Neuronal stem cell (in vitro differentiated cells): ENCODE data around the gene KDM3B.
A peak's percentile ranks its signal among the peaks of the same experiment; 100 is the strongest.

Source experiments
- DNase-seq: peaks from one replicate; pipeline ENCODE4 v3.0.0-alpha.2; 2013; ENCODE audit warnings: low spot score
- H2AFZ ChIP-seq: one replicate; pipeline ENCODE4 v1.6.1; 2013; ENCODE audit warnings: mild to moderate bottlenecking, low read length, inconsistent platforms
- H2AK5ac ChIP-seq: 2 replicates; pipeline ENCODE4 v1.6.1; 2013; ENCODE audit warnings: low read depth, mild to moderate bottlenecking, inconsistent platforms, low read length, moderate library complexity, mixed read lengths
- H2BK120ac ChIP-seq: 2 replicates; pipeline ENCODE4 v1.6.1; 2013; ENCODE audit warnings: low read depth, mild to moderate bottlenecking, inconsistent platforms, low read length, moderate library complexity, mixed read lengths
- H2BK12ac ChIP-seq: one replicate; pipeline ENCODE4 v1.6.1; 2013; ENCODE audit warnings: low read length, inconsistent platforms
- H2BK15ac ChIP-seq: 2 replicates; pipeline ENCODE4 v1.6.1; 2013; ENCODE audit warnings: mild to moderate bottlenecking, low read length, inconsistent platforms, mixed read lengths
- H2BK5ac ChIP-seq: one replicate; pipeline ENCODE4 v1.6.1; 2013; ENCODE audit warnings: inconsistent platforms, mild to moderate bottlenecking, low read length, moderate library complexity
- H3K14ac ChIP-seq: one replicate; pipeline ENCODE4 v1.6.1; 2013; ENCODE audit warnings: low read length, inconsistent platforms
- H3K18ac ChIP-seq: 2 replicates; pipeline ENCODE4 v1.6.1; 2013; ENCODE audit warnings: low read length, inconsistent platforms
- H3K23ac ChIP-seq: 2 replicates; pipeline ENCODE4 v1.6.1; 2013; ENCODE audit warnings: low read depth, mild to moderate bottlenecking, mixed read lengths, low read length, inconsistent platforms; ENCODE audit not compliant: poor library complexity
- H3K27ac ChIP-seq: replicated peaks from 3 replicates; pipeline ENCODE4 v1.5.1; 2013; ENCODE audit warnings: low read length, inconsistent platforms
- H3K27me3 ChIP-seq, 3 experiments: 2 replicates each; pipeline ENCODE4 v1.6.1; 2013; ENCODE audit warnings: low read length in 3 of 3, mild to moderate bottlenecking in 2 of 3, inconsistent platforms in 1 of 3, low read depth in 1 of 3, mixed read lengths in 1 of 3, moderate library complexity in 1 of 3; ENCODE audit not compliant: control insufficient read depth in 3 of 3, insufficient read depth in 3 of 3
- H3K36me3 ChIP-seq, 2 donors: replicated peaks in 1 of 2; 2 replicates each; pipeline ENCODE4 v1.6.1; 2013; ENCODE audit warnings: low read length in 2 of 2; ENCODE audit not compliant: control insufficient read depth in 2 of 2, insufficient read depth in 2 of 2
- H3K4ac ChIP-seq: 2 replicates; pipeline ENCODE4 v1.6.1; 2013; ENCODE audit warnings: inconsistent platforms, mild to moderate bottlenecking, low read length, moderate library complexity
- H3K4me1 ChIP-seq, 2 donors: 1 replicate in 1 of 2; 2 replicates in 1 of 2; pipeline ENCODE4 v1.6.1; 2013; ENCODE audit warnings: low read length in 2 of 2, low read depth in 1 of 2; ENCODE audit not compliant: control insufficient read depth in 2 of 2, insufficient read depth in 1 of 2
- H3K4me2 ChIP-seq: one replicate; pipeline ENCODE4 v1.6.1; 2013; ENCODE audit warnings: mild to moderate bottlenecking, low read length, inconsistent platforms; ENCODE audit not compliant: insufficient read depth, poor library complexity, severe bottlenecking
- H3K4me3 ChIP-seq, 2 donors: 2 replicates each; pipeline ENCODE4 v1.5.1; 2013; ENCODE audit warnings: low read length in 2 of 2, mild to moderate bottlenecking in 2 of 2, inconsistent platforms in 1 of 2, moderate library complexity in 1 of 2
- H3K79me1 ChIP-seq: one replicate; pipeline ENCODE4 v1.6.1; 2013; ENCODE audit warnings: low read depth, mild to moderate bottlenecking, inconsistent platforms, low read length, moderate library complexity
- H3K9ac ChIP-seq: one replicate; pipeline ENCODE4 v1.6.1; 2013; ENCODE audit warnings: mild to moderate bottlenecking, low read depth, low read length, inconsistent platforms; ENCODE audit not compliant: poor library complexity
- H3K9me3 ChIP-seq, 2 donors: replicated peaks in 1 of 2; 2 replicates each; pipeline versions ENCODE3 to v1.6.1; 2013; ENCODE audit warnings: low read length in 2 of 2, mild to moderate bottlenecking in 2 of 2, inconsistent platforms in 1 of 2, low read depth in 1 of 2, mixed read lengths in 1 of 2, moderate library complexity in 1 of 2; ENCODE audit not compliant: control insufficient read depth in 2 of 2, insufficient read depth in 1 of 2
- H4K8ac ChIP-seq: one replicate; pipeline ENCODE4 v1.6.1; 2013; ENCODE audit warnings: low read depth, mild to moderate bottlenecking, inconsistent platforms, low read length, moderate library complexity
- H4K91ac ChIP-seq: one replicate; pipeline ENCODE4 v1.6.1; 2013; ENCODE audit warnings: low read length, low read depth, mild to moderate bottlenecking, inconsistent platforms; ENCODE audit not compliant: poor library complexity
- WGBS, 2 donors: extraction: QIAGEN DNeasy Blood & Tissue Kit; methylation state at CpG; one replicate each; pipeline ENCODE4 v1.1.7; 2013; ENCODE audit warnings: missing lambda C conversion rate in 2 of 2, mixed read lengths in 1 of 2; ENCODE audit not compliant: insufficient read length in 2 of 2, insufficient replicate concordance in 1 of 2; ENCODE audit errors: extremely low coverage in 2 of 2; 5-methylcytosine and 5-hydroxymethylcytosine counted together

Gene KDM3B

GRCh38 chr5:138444078-138444773 is 91.7 kb downstream of the KDM3B start:
- no peak overlapping the region for H3K14ac ChIP-seq
- no peaks in the 10 kb centered on the region for H3K9me3 ChIP-seq
- no peak overlapping the region for H3K27ac ChIP-seq
- H2AK5ac ChIP-seq = no peak overlapping the region
- peak overlapping the region; percentile 21 for H3K9ac ChIP-seq
- DNase-seq = no peak
- no peaks in the 10 kb centered on the region for H3K27me3 ChIP-seq
- peak overlapping the region; percentile 43 for H3K23ac ChIP-seq
- peak overlapping the region; percentile 10 for H2BK12ac ChIP-seq
- H4K91ac ChIP-seq = no peak overlapping the region
- H3K4ac ChIP-seq = no peak overlapping the region
- H2AFZ ChIP-seq = no peak overlapping the region
- WGBS, 2 donors = no CpG with 5 or more reads among the region's 13 CpGs
- H2BK15ac ChIP-seq = no peak overlapping the region
- no peak overlapping the region for H4K8ac ChIP-seq
- no peak overlapping the region for H3K18ac ChIP-seq
- no peak overlapping the region for H2BK5ac ChIP-seq
- H3K4me2 ChIP-seq = no peak overlapping the region
- peaks cover 22% of the 10 kb centered on the region in 2 donors for H3K4me1 ChIP-seq
- H3K36me3 ChIP-seq = peaks cover 8 to 26% of the 10 kb centered on the region in 2 donors
- H3K79me1 ChIP-seq = no peaks in the 10 kb centered on the region
- no peak overlapping the region for H3K4me3 ChIP-seq
- H2BK120ac ChIP-seq = no peak overlapping the region

GRCh38 chr5:138444774-138445546 is 92.5 kb downstream of the KDM3B start:
- no peak overlapping the region for H3K4ac ChIP-seq
- peaks cover 26% of the 10 kb centered on the region in 2 donors for H3K4me1 ChIP-seq
- no peak overlapping the region for H4K8ac ChIP-seq
- no peak overlapping the region for H2BK12ac ChIP-seq
- H2BK120ac ChIP-seq = no peak overlapping the region
- H3K36me3 ChIP-seq = peaks cover 8 to 26% of the 10 kb centered on the region in 2 donors
- H3K4me3 ChIP-seq = no peak overlapping the region
- H3K9me3 ChIP-seq = no peaks in the 10 kb centered on the region
- no peak overlapping the region for H2AK5ac ChIP-seq
- DNase-seq = no peak
- no peak overlapping the region for H2BK15ac ChIP-seq
- no peaks in the 10 kb centered on the region for H3K79me1 ChIP-seq
- H3K14ac ChIP-seq = no peak overlapping the region
- no peak overlapping the region for H2AFZ ChIP-seq
- no CpG with 5 or more reads among the region's 22 CpGs for WGBS, 2 donors
- no peak overlapping the region for H3K18ac ChIP-seq
- peak overlapping the region; percentile 43 for H3K23ac ChIP-seq
- H3K27ac ChIP-seq = no peak overlapping the region
- H3K4me2 ChIP-seq = no peak overlapping the region
- no peaks in the 10 kb centered on the region for H3K27me3 ChIP-seq
- H4K91ac ChIP-seq = no peak overlapping the region
- peak overlapping the region; percentile 66 for H2BK5ac ChIP-seq
- H3K9ac ChIP-seq = no peak overlapping the region

GRCh38 chr5:138445547-138446271 is 93.2 kb downstream of the KDM3B start:
- H4K91ac ChIP-seq = no peak overlapping the region
- H2AFZ ChIP-seq = no peak overlapping the region
- H3K23ac ChIP-seq = peak overlapping the region; percentile 65
- WGBS, 2 donors = no CpG with 5 or more reads among the region's 18 CpGs
- no peak overlapping the region for H3K14ac ChIP-seq
- no peak overlapping the region for H3K9ac ChIP-seq
- no peaks in the 10 kb centered on the region for H3K27me3 ChIP-seq
- no peak overlapping the region for H3K4ac ChIP-seq
- no peak overlapping the region for H3K27ac ChIP-seq
- H3K4me1 ChIP-seq = peaks cover 20 to 22% of the 10 kb centered on the region in 2 donors
- no peak overlapping the region for H3K4me3 ChIP-seq
- DNase-seq = no peak
- H3K18ac ChIP-seq = peak overlapping the region; percentile 38
- no peak overlapping the region for H3K4me2 ChIP-seq
- no peaks in the 10 kb centered on the region for H3K9me3 ChIP-seq
- no peak overlapping the region for H2AK5ac ChIP-seq
- H3K79me1 ChIP-seq = no peaks in the 10 kb centered on the region
- no peak overlapping the region for H2BK15ac ChIP-seq
- no peak overlapping the region for H2BK120ac ChIP-seq
- H2BK5ac ChIP-seq = peak overlapping the region; percentile 53
- no peak overlapping the region for H2BK12ac ChIP-seq
- peaks cover 8 to 26% of the 10 kb centered on the region in 2 donors for H3K36me3 ChIP-seq
- H4K8ac ChIP-seq = no peak overlapping the region

DNA sequence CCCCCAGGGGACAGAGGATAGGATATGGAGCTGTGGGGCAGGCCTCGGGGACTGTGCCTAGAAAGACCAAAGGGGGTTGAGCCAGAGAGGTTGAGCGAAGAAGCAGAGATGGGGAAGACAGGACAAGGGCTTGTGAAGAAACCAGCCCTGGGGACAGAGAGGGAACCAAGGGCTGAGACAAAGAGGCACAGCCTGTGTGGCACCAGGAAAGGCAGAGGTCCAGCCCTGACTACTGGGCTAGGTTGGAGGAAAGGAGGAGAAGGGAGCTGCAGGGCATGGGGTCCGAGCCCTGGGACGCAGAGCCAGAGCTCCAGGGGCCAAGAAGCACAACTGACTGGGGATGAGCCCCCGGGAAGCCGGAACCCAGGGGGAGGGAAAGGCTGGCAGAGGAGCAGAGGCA is 95.6 kb downstream of the KDM3B start:
- peak overlapping the region; percentile 92 for H3K14ac ChIP-seq
- H4K8ac ChIP-seq = no peak overlapping the region
- no peak overlapping the region for H3K9ac ChIP-seq
- H2AFZ ChIP-seq = peak overlapping the region; percentile 18
- H4K91ac ChIP-seq = no peak overlapping the region
- H3K4ac ChIP-seq = no peak overlapping the region
- H3K18ac ChIP-seq = no peak overlapping the region
- H3K4me1 ChIP-seq = peaks cover 18 to 21% of the 10 kb centered on the region in 2 donors
- DNase-seq = no peak
- H3K9me3 ChIP-seq = no peaks in the 10 kb centered on the region
- no peak overlapping the region for H2BK120ac ChIP-seq
- H3K4me3 ChIP-seq = no peak overlapping the region
- peak overlapping the region; percentile 7 for H2BK5ac ChIP-seq
- H3K27ac ChIP-seq = no peak overlapping the region
- H2BK15ac ChIP-seq = peak overlapping the region; percentile 94
- peak overlapping the region; percentile 89 for H2AK5ac ChIP-seq
- no peaks in the 10 kb centered on the region for H3K27me3 ChIP-seq
- H3K23ac ChIP-seq = peak overlapping the region; percentile 34
- no peaks in the 10 kb centered on the region for H3K79me1 ChIP-seq
- WGBS, 2 donors = no CpG with 5 or more reads among the region's 6 CpGs
- peak overlapping the region; percentile 50 for H2BK12ac ChIP-seq
- peaks cover 3 to 15% of the 10 kb centered on the region in 2 donors for H3K36me3 ChIP-seq
- H3K4me2 ChIP-seq = no peak overlapping the region
